ENCODE measurements around the gene NFKBIA. TPM values are rescaled to one million over a fixed set of nuclear protein-coding genes. Genes with fewer than 3 reads are reported as not detected.
"Not testable (repeated sequence)": the region's sequence is repeated elsewhere in the genome, so short reads cannot be mapped to it uniquely, and the experiment has no call there.

The NFKBIA gene
- polyA plus RNA-seq, 3 donors: 57.6 to 64.6 (median 64.4) TPM

- DNase-seq: no peak
Measured at GRCh38 chr14:35414365-35414764, 9.8 kb upstream of the NFKBIA start.

GRCh38 chr14:35412272-35413056 lies 7.9 kb upstream of the NFKBIA start:
- DNase-seq: no peak

- DNase-seq: no peak
Measured at GRCh38 chr14:35410858-35411257, 6.3 kb upstream of the NFKBIA start.

GRCh38 chr14:35409595-35409994 lies 5.0 kb upstream of the NFKBIA start:
- DNase-seq: no peak

- DNase-seq: no peak
Measured at GRCh38 chr14:35408026-35408425, 3.5 kb upstream of the NFKBIA start.

- DNase-seq: no peak
Measured at GRCh38 chr14:35407306-35407630, 2.7 kb upstream of the NFKBIA start.

GRCh38 chr14:35406506-35407305 lies 2.2 kb upstream of the NFKBIA start:
- no peak for DNase-seq

GRCh38 chr14:35406090-35406489 lies 1.5 kb upstream of the NFKBIA start:
- no peak for DNase-seq

- no peak for DNase-seq
Measured at GRCh38 chr14:35405304-35405996, 901 bp upstream of the NFKBIA start.

GRCh38 chr14:35403603-35404448 lies 723 bp downstream of the NFKBIA start:
- DNase-seq: peak; percentile 91

- no peak for DNase-seq
Measured at GRCh38 chr14:35403114-35403602, 1.4 kb downstream of the NFKBIA start.

- no peak for DNase-seq
Measured at GRCh38 chr14:35402323-35403113, 2.0 kb downstream of the NFKBIA start.

- no peak for DNase-seq
Measured at GRCh38 chr14:35401422-35402265, 2.9 kb downstream of the NFKBIA start.

- no peak for DNase-seq
Measured at GRCh38 chr14:35400648-35401421, 3.7 kb downstream of the NFKBIA start.

- no peak for DNase-seq
Measured at GRCh38 chr14:35399083-35399937, 5.2 kb downstream of the NFKBIA start.

GRCh38 chr14:35398071-35398584 lies 6.4 kb downstream of the NFKBIA start:
- no peak for DNase-seq

- DNase-seq: not testable (repeated sequence)
Measured at GRCh38 chr14:35396610-35397009, 7.9 kb downstream of the NFKBIA start.

- DNase-seq: no peak
Measured at GRCh38 chr14:35395283-35395682, 9.3 kb downstream of the NFKBIA start.

Data from renal pelvis (tissue), 4 donors.